ENCODE data around the gene C5orf58.

Gene C5orf58

DNA sequence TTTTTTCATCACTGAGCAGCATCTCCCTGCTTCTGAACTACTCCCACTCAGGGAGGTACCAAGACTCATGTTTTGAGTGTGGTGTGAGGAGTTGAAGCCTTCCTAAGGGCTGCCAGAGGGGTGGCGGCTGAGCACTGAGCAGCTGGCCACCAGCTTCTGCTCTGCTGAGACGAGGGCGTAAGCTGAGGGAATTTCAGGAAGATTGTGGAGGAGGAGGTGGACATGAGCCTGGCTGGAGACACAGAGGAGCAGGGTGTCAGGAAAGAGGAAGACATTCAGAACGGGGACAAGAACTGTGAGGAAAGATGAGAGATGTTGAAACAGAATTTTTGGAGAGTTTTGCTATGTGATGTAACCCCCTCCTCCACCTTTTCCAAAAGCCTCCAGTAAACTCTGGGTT, 57.0 kb downstream of the C5orf58 start:
- H4K20me1 ChIP-seq (ENCODE audit: insufficient read depth, low read length), result peaks cover 1% of the 10 kb centered on the region; the same call in 1 of the 2 replicates
- no peaks in the 10 kb centered on the region for H3K9me2 ChIP-seq (replicated peaks; ENCODE audit: insufficient read depth, low read length)
- H3K4me2 ChIP-seq (ENCODE audit: low read depth, low read length), result no peak overlapping the region

GRCh38 chr5:170290498-170290897, 57.7 kb downstream of the C5orf58 start:
- Histone ChIP-seq H4K20me1 (ENCODE audit: insufficient read depth, low read length) (peaks cover 3% of the 10 kb centered on the region; the same call in 1 of the 2 replicates), H3K79me2 (ENCODE audit: low read length) (peaks cover 96% of the 10 kb centered on the region), H3K9me2 (replicated peaks; ENCODE audit: insufficient read depth, low read length) (no peaks in the 10 kb centered on the region), H3K36me3 (replicated peaks; ENCODE audit: insufficient read depth, low read length) (peaks cover 43% of the 10 kb centered on the region), H3K9me3 (replicated peaks; ENCODE audit: insufficient read depth, low read length) (no peaks in the 10 kb centered on the region), H3F3A (ENCODE audit: insufficient read depth, low read length) (no peaks in the 10 kb centered on the region), H3K4me2 (ENCODE audit: low read depth, low read length) (no peak overlapping the region), H3K27me3 (replicated peaks; ENCODE audit: insufficient read depth, low read length) (no peaks in the 10 kb centered on the region), H3K4me3 (ENCODE audit: low read length) (no peak overlapping the region), H2AFZ (ENCODE audit: low read length) (no peak overlapping the region), H3K27ac (ENCODE audit: low read length) (no peak overlapping the region), H3K4me1 (ENCODE audit: low read length) (peaks cover 12% of the 10 kb centered on the region), H3K9ac (ENCODE audit: low read length) (no peak overlapping the region)
- no peak for DNase-seq
- TF ChIP-seq CTCF (IDR thresholded peaks at IDR 0.05; ENCODE audit: low read length), result no peak
- TF ChIP-seq EZH2phosphoT487 (IDR thresholded peaks at IDR 0.05; ENCODE audit: low read length), result no peak
- no peak for TF ChIP-seq EZH2 (optimal IDR thresholded peaks at IDR 0.05; ENCODE audit: low read depth, low read length)

More for the DNA sequence above, 57.0 kb downstream of the C5orf58 start:
- Histone ChIP-seq H3K4me1 (ENCODE audit: low read length) (peaks cover 4% of the 10 kb centered on the region; the same call in 1 of the 2 replicates), H3K4me3 (ENCODE audit: low read length) (no peak overlapping the region), H2AFZ (ENCODE audit: low read length) (no peak overlapping the region), H3K27me3 (replicated peaks; ENCODE audit: insufficient read depth, low read length) (no peaks in the 10 kb centered on the region), H3K9me3 (replicated peaks; ENCODE audit: insufficient read depth, low read length) (no peaks in the 10 kb centered on the region), H3F3A (ENCODE audit: insufficient read depth, low read length) (no peaks in the 10 kb centered on the region), H3K27ac (ENCODE audit: low read length) (no peak overlapping the region), H3K36me3 (replicated peaks; ENCODE audit: insufficient read depth, low read length) (peaks cover 49% of the 10 kb centered on the region), H3K9ac (ENCODE audit: low read length) (no peak overlapping the region), H3K79me2 (ENCODE audit: low read length) (peaks cover 96% of the 10 kb centered on the region)
- no peak for DNase-seq
- TF ChIP-seq EZH2phosphoT487 (IDR thresholded peaks at IDR 0.05; ENCODE audit: low read length), result no peak
- TF ChIP-seq EZH2 (optimal IDR thresholded peaks at IDR 0.05; ENCODE audit: low read depth, low read length), result no peak

GRCh38 chr5:170292179-170293104, 59.7 kb downstream of the C5orf58 start:
- H3K9me3 ChIP-seq (replicated peaks; ENCODE audit: insufficient read depth, low read length), result no peaks in the 10 kb centered on the region
- H3F3A ChIP-seq (ENCODE audit: insufficient read depth, low read length), result no peaks in the 10 kb centered on the region
- no peak overlapping the region for H2AFZ ChIP-seq (ENCODE audit: low read length)
- H3K9me2 ChIP-seq (replicated peaks; ENCODE audit: insufficient read depth, low read length), result no peaks in the 10 kb centered on the region
- no peak overlapping the region for H3K4me2 ChIP-seq (ENCODE audit: low read depth, low read length)
- DNase-seq, result no peak
- peaks cover 3% of the 10 kb centered on the region; the same call in 1 of the 2 replicates for H4K20me1 ChIP-seq (ENCODE audit: insufficient read depth, low read length)
- peaks cover 28% of the 10 kb centered on the region for H3K36me3 ChIP-seq (replicated peaks; ENCODE audit: insufficient read depth, low read length)
- no peak overlapping the region for H3K4me3 ChIP-seq (ENCODE audit: low read length)
- peaks cover 15% of the 10 kb centered on the region for H3K4me1 ChIP-seq (ENCODE audit: low read length)
- no peaks in the 10 kb centered on the region for H3K27me3 ChIP-seq (replicated peaks; ENCODE audit: insufficient read depth, low read length)
- H3K27ac ChIP-seq (ENCODE audit: low read length), result no peak overlapping the region
- H3K79me2 ChIP-seq (ENCODE audit: low read length), result peaks cover 96% of the 10 kb centered on the region
- H3K9ac ChIP-seq (ENCODE audit: low read length), result no peak overlapping the region
- TF ChIP-seq EZH2phosphoT487 (IDR thresholded peaks at IDR 0.05; ENCODE audit: low read length) (no peak), CTCF (IDR thresholded peaks at IDR 0.05; ENCODE audit: low read length) (no peak), EZH2 (optimal IDR thresholded peaks at IDR 0.05; ENCODE audit: low read depth, low read length) (no peak)
